K562 (cell line): ENCODE results near the gene PPP6R1. TPM values are rescaled to one million over a fixed set of nuclear protein-coding genes. Genes with fewer than 3 reads are reported as not detected.
A peak's percentile ranks its signal among the peaks of the same experiment; 100 is the strongest.

Experiments used
- ATAC-seq: fragments of 200-7000 bp; cut with Tn5 transposase; 3 replicates; pipeline ENCODE4 v1.9.1; 2020; ENCODE audit warnings: moderate library complexity
- BruUV-seq: library from RNA; stranded (reverse); fragments of 400-500 nt; replicated peaks from 2 replicates; lab custom pipeline; 2021; lab: Mats Ljungman, UMichigan
- CTCF ChIA-PET: fragments of 300-600 bp; formaldehyde crosslinking; extraction: SDS; loops from one replicate; lab custom pipeline; 2021; ENCODE audit warnings: low intra/inter-chr PET ratio; lab: Yijun Ruan, JAX
- POLR2A ChIA-PET: fragments of 300-600, 350-650 bp; sonication (Branson Sonifier 250); formaldehyde crosslinking; extraction: SDS; loops from one replicate; lab custom pipeline; 2021; ENCODE audit warnings: antibody characterized with exemption, inconsistent platforms; lab: Yijun Ruan, JAX
- DNase-seq, 4 experiments: peaks; one replicate each; pipeline versions ENCODE4 v3.0.0 to v3.0.0-alpha.2; 2011 to 2018; ENCODE audit warnings: low spot score in 3 of 4, mixed read lengths in 3 of 4; ENCODE audit errors: extremely low read depth in 1 of 4
- FAIRE-seq: peaks from 2 replicates; lab custom pipeline; 2011; peaks lifted over from hg19 to GRCh38; lab: Jason Lieb, UNC
- H2AFZ ChIP-seq: 2 replicates; pipeline ENCODE4 v1.6.0; 2011; ENCODE audit warnings: low read depth, low read length, control low read depth, inconsistent platforms
- H3K27ac ChIP-seq: fragments of 200-600 bp; 3 replicates; pipeline ENCODE4 v1.8.0; 2011; ENCODE audit warnings: low read depth, mild to moderate bottlenecking, control low read depth, inconsistent platforms, low read length, moderate library complexity, mixed read lengths; ENCODE audit errors: extremely low read depth
- H3K27me3 ChIP-seq, 2 experiments: fragments of 300-600 bp in 1 of 2; 2 replicates in 1 of 2; 3 replicates in 1 of 2; pipeline versions ENCODE4 v1.6.0 to v1.8.0; 2011; ENCODE audit warnings: inconsistent platforms in 2 of 2, low read length in 2 of 2, mild to moderate bottlenecking in 1 of 2, mixed read lengths in 1 of 2, moderate library complexity in 1 of 2; ENCODE audit not compliant: control insufficient read depth in 2 of 2, insufficient read depth in 2 of 2
- H3K36me3 ChIP-seq: fragments of 300-600 bp; 3 replicates; pipeline ENCODE4 v1.8.0; 2011; ENCODE audit warnings: mild to moderate bottlenecking, low read length, inconsistent platforms; ENCODE audit not compliant: control insufficient read depth, insufficient read depth
- H3K4me1 ChIP-seq, 2 experiments: fragments of 200-600 bp in 1 of 2; replicated peaks in 1 of 2; 2 replicates in 1 of 2; 3 replicates in 1 of 2; pipeline versions ENCODE4 v1.5.1 to v1.8.0; 2011; ENCODE audit warnings: inconsistent platforms in 2 of 2, low read length in 2 of 2, mild to moderate bottlenecking in 1 of 2, mixed read lengths in 1 of 2, moderate library complexity in 1 of 2; ENCODE audit not compliant: control insufficient read depth in 2 of 2, insufficient read depth in 2 of 2
- H3K4me2 ChIP-seq: 2 replicates; pipeline ENCODE4 v1.6.1; 2011; ENCODE audit warnings: low read length, control low read depth, inconsistent platforms, mixed read lengths; ENCODE audit not compliant: insufficient read depth
- H3K4me3 ChIP-seq: fragments of 200-600 bp; sonication (generic), shearing (Covaris generic); 2 replicates; pipeline ENCODE4 v1.5.1; 2016; ENCODE audit warnings: control low read depth, inconsistent platforms
- H3K79me2 ChIP-seq: fragments of 200-600 bp; 3 replicates; pipeline ENCODE4 v1.8.0; 2011; ENCODE audit warnings: low read length, inconsistent platforms; ENCODE audit not compliant: control insufficient read depth, insufficient read depth
- H3K9ac ChIP-seq, 2 experiments: 2 replicates each; pipeline versions ENCODE4 v1.6.0 to v1.6.1; 2011; ENCODE audit warnings: low read depth in 2 of 2, low read length in 2 of 2, control low read depth in 1 of 2, inconsistent platforms in 1 of 2, mild to moderate bottlenecking in 1 of 2, mixed read lengths in 1 of 2; ENCODE audit not compliant: insufficient read depth in 1 of 2
- H3K9me1 ChIP-seq: one replicate; pipeline ENCODE4 v1.6.0; 2011; ENCODE audit warnings: inconsistent platforms, mild to moderate bottlenecking, low read length, moderate library complexity; ENCODE audit not compliant: control insufficient read depth, insufficient read depth
- H3K9me3 ChIP-seq: replicated peaks from 2 replicates; pipeline ENCODE4 v1.5.1; 2011; ENCODE audit warnings: low read depth, low read length, inconsistent platforms; ENCODE audit not compliant: control insufficient read depth, insufficient read depth
- H4K20me1 ChIP-seq: replicated peaks from 2 replicates; pipeline ENCODE4 v1.6.1; 2011; ENCODE audit warnings: low read length, inconsistent platforms, mixed read lengths; ENCODE audit not compliant: control insufficient read depth, insufficient read depth
- ARNT ChIP-seq, 2 experiments: fragments of 450-650 bp; IDR thresholded peaks; 2 replicates each; pipeline ENCODE4 v1.6.1; 2016; ENCODE audit warnings: mild to moderate bottlenecking in 1 of 2
- BCL6 ChIP-seq: fragments of 250-450 bp; sonication (Bioruptor Pico); IDR thresholded peaks from 2 replicates; pipeline ENCODE4 v1.4.0; 2020
- BHLHE40 ChIP-seq: IDR thresholded peaks from 2 replicates; pipeline ENCODE4 v1.6.1; 2011; ENCODE audit warnings: low read length, improper control_type of control experiment
- CHD7 ChIP-seq: fragments of 200-600 bp; sonication (generic); IDR thresholded peaks from one replicate; pipeline ENCODE4 v1.6.1; 2012; ENCODE audit warnings: mild to moderate bottlenecking, low read depth, low read length, inconsistent platforms
- EP300 ChIP-seq: IDR thresholded peaks from 2 replicates; pipeline ENCODE4 v1.6.1; 2012; ENCODE audit warnings: low read length, improper control_type of control experiment
- SAFB ChIP-seq: fragments of 200-400 bp; formaldehyde crosslinking; IDR thresholded peaks from 2 replicates; pipeline ENCODE4 v1.6.1; 2017; ENCODE audit warnings: low read depth, low read length, borderline replicate concordance
- SIN3B ChIP-seq: fragments of 450-650 bp; IDR thresholded peaks from 2 replicates; pipeline ENCODE4 v1.6.1; 2017; ENCODE audit warnings: low read depth, mild to moderate bottlenecking, moderate library complexity
- SRSF9 ChIP-seq: fragments of 200-400 bp; formaldehyde crosslinking; IDR thresholded peaks from 2 replicates; pipeline ENCODE4 v1.6.1; 2017; ENCODE audit warnings: low read depth, low read length, borderline replicate concordance
- VEZF1 ChIP-seq: fragments of 200-800 bp; sonication (Bioruptor generic); IDR thresholded peaks from 2 replicates; pipeline ENCODE4 v1.6.1; 2017; ENCODE audit warnings: missing genetic modification characterization, missing compliant biosample characterization
- ZBTB7A ChIP-seq: IDR thresholded peaks from 2 replicates; pipeline ENCODE4 v1.6.1; 2011; ENCODE audit warnings: low read depth, mild to moderate bottlenecking, low read length, moderate library complexity, borderline replicate concordance; ENCODE audit not compliant: control insufficient read depth
- WGBS: fragments of 100-300 bp; shearing (Covaris generic); methylation state at CpG from one replicate; pipeline ENCODE4 v1.1.6; 2016; ENCODE audit warnings: low coverage, mixed read lengths; ENCODE audit not compliant: insufficient coverage; ENCODE audit errors: missing lambda C conversion rate; 5-methylcytosine and 5-hydroxymethylcytosine counted together
- in situ Hi-C: fragments of 300-500 bp; cut with MboI; formaldehyde crosslinking; loops from 4 replicates; pipeline ENCODE4 v1.15.0; 2018; ENCODE audit warnings: inconsistent platforms, mixed read lengths
- intact Hi-C: fragments of 100-400 bp; cut with micrococcal nuclease; formaldehyde crosslinking; loops from 2 replicates; pipeline ENCODE4 v1.14.2; 2022
- polyA plus RNA-seq, 8 experiments: library from polyadenylated mRNA; depleted of rRNA in 4 of 8; stranded (reverse) in 5 of 8; unstranded in 3 of 8; fragments of >200 nt; fragmentation: Nextera tagmentation in 2 of 8; fragmentation: Illumina TruSeq in 1 of 8; extraction: Ambion mirVana in 2 of 8; extraction: Trizol in 1 of 8; gene quantifications; 2 replicates each; pipeline versions ENCODE4 v1.2.1 to v1.2.3, GENCODE V29; 2011 to 2014; ENCODE audit warnings: inconsistent platforms in 1 of 8, missing spikeins in 1 of 8
- total RNA-seq, 7 experiments: library from RNA; depleted of rRNA in 6 of 7; stranded (reverse); fragments of >200 nt in 6 of 7; fragmentation: Illumina TruSeq in 2 of 7; extraction: Trizol in 2 of 7; gene quantifications; 2 replicates each; pipeline versions ENCODE4 v1.2.1 to v1.2.3, GENCODE V29; 2011 to 2021; ENCODE audit warnings: low replicate concordance in 1 of 7

Gene PPP6R1
- total and polyA plus RNA-seq, 9 of the 15 experiments (the other 6 are each of a cell fraction or from before 2014, with no cell fraction given): 0.48 to 135 (median 37.2) TPM

- intact Hi-C loops (loop anchor here (2.0 kb wide), 1 partner anchor 22 kb away; the partner anchor contains the start of gene HSPBP1), in situ Hi-C loops (no loop called here)
- CTCF ChIA-PET: no interaction called here
- Histone ChIP-seq H3K4me2 (peak overlapping the region; percentile 96), H3K9me1 (peaks cover 9% of the 10 kb centered on the region), H3K27me3 (no peaks in the 10 kb centered on the region), H4K20me1 (peaks cover 46% of the 10 kb centered on the region), H3K27ac (peak overlapping the region; percentile 97), H2AFZ (peak overlapping the region; percentile 92), H3K4me3 (peak overlapping the region; percentile 94), H3K79me2 (peaks cover 54% of the 10 kb centered on the region), H3K36me3 (peaks cover 37% of the 10 kb centered on the region), H3K9me3 (no peaks in the 10 kb centered on the region), H3K9ac (peak overlapping the region; percentile 94 to 99), H3K4me1 (peaks cover 34 to 53% of the 10 kb centered on the region in 2 experiments; a peak in 4 of 5 replicates)
- ATAC-seq: peak; percentile 15
- POLR2A ChIA-PET: interaction anchor here (0.6 to 3.4 kb wide), 16 partner anchors 7 to 203 kb away, joined by 3 to 34 read pairs (median 6); partner anchors contain the start of genes HSPBP1, ISOC2, KMT5C and UBE2S
- FAIRE-seq: no peak
- 5% methylated on average over 4 of the region's 53 CpGs for WGBS
- BruUV-seq: no TSS peak
- peak; percentile 51 to 83 (median 77) for DNase-seq
- TF ChIP-seq SAFB (peak; percentile 87), VEZF1 (CRISPR knock-in tag) (0 out of 2 replicates have a peak, but pooled peaks have one; percentile 11), ZBTB7A (peak; percentile 61; the same call in 1 of the 2 replicates), ARNT (IDR thresholded peaks at IDR 0.05) (no peak), EP300 (no peak), SRSF9 (no peak), SIN3B (peak; percentile 58; the same call in 1 of the 2 replicates), CHD7 (no peak), BHLHE40 (no peak), BCL6 (CRISPR knock-in tag) (no peak)
These were observed 365 bp downstream of the PPP6R1 start for GRCh38 chr19:55258476-55258827.
